B cell (primary cell): ENCODE measurements around the gene FCN2. TPM values are rescaled to one million over a fixed set of nuclear protein-coding genes. Genes with fewer than 3 reads are reported as not detected.

Experiments
- ATAC-seq: fragments of 200-7000 bp; cut with Tn5 transposase; one replicate; pipeline ENCODE4 v1.10.0; 2021; ENCODE audit warnings: low read depth, mild to moderate bottlenecking, moderate number of reproducible peaks, moderate library complexity
- CTCF ChIA-PET: fragments of 350-600 bp; sonication (Branson Sonifier 250); formaldehyde crosslinking; loops from one replicate; lab custom pipeline; 2021; ENCODE audit warnings: antibody characterized with exemption, inconsistent platforms; lab: Charles Lee
- POLR2A ChIA-PET: fragments of 350-600 bp; sonication (Branson Sonifier 250); formaldehyde crosslinking; loops from one replicate; lab custom pipeline; 2021; ENCODE audit warnings: antibody characterized with exemption; lab: Charles Lee
- DNase-seq: peaks from one replicate; pipeline ENCODE4 v3.0.0; 2013
- H2AFZ ChIP-seq: 2 replicates; pipeline ENCODE4 v1.6.1; 2012; ENCODE audit warnings: mild to moderate bottlenecking, low read depth, low read length; ENCODE audit not compliant: insufficient read depth, poor library complexity, severe bottlenecking
- H3K27ac ChIP-seq, 2 donors: 1 replicate in 1 of 2; 2 replicates in 1 of 2; pipeline ENCODE4 v1.5.1; 2012 to 2013; ENCODE audit warnings: low read length in 2 of 2, mild to moderate bottlenecking in 2 of 2, moderate library complexity in 1 of 2
- H3K27me3 ChIP-seq, 4 experiments: fragments of 200-600 bp in 1 of 4; sonication (generic) in 1 of 4; replicated peaks in 1 of 4; 1 replicate in 2 of 4; 2 replicates in 2 of 4; pipeline versions ENCODE4 v1.6.1 to v1.7.0; 2013 to 2016; ENCODE audit warnings: low read length in 3 of 4, mild to moderate bottlenecking in 2 of 4, mixed read lengths in 1 of 4, moderate library complexity in 1 of 4; ENCODE audit not compliant: insufficient read depth in 4 of 4, control insufficient read depth in 3 of 4; ENCODE audit errors: control extremely low read depth in 1 of 4
- H3K36me3 ChIP-seq, 2 experiments: replicated peaks in 1 of 2; 1 replicate in 1 of 2; 2 replicates in 1 of 2; pipeline versions ENCODE4 v1.6.1 to v1.7.1; 2013; ENCODE audit warnings: low read length in 1 of 2; ENCODE audit not compliant: insufficient read depth in 2 of 2, control insufficient read depth in 1 of 2; ENCODE audit errors: control extremely low read depth in 1 of 2, extremely low read depth in 1 of 2
- H3K4me1 ChIP-seq, 2 donors: fragments of 200-600 bp in 1 of 2; sonication (generic) in 1 of 2; 1 replicate in 1 of 2; 2 replicates in 1 of 2; pipeline versions ENCODE4 v1.5.1 to v1.6.1; 2013 to 2017; ENCODE audit warnings: low read length in 2 of 2; ENCODE audit not compliant: control insufficient read depth in 2 of 2, insufficient read depth in 2 of 2
- H3K4me2 ChIP-seq: replicated peaks from 2 replicates; pipeline ENCODE3; 2012; ENCODE audit warnings: mild to moderate bottlenecking, low read depth, low read length; ENCODE audit not compliant: poor library complexity, severe bottlenecking
- H3K4me3 ChIP-seq, 5 experiments: fragments of 200-600 bp in 1 of 5; sonication (generic) in 1 of 5; 1 replicate in 3 of 5; 2 replicates in 2 of 5; pipeline versions ENCODE4 v1.5.1 to v1.7.0; 2011 to 2016; ENCODE audit warnings: low read length in 4 of 5, mild to moderate bottlenecking in 4 of 5, low read depth in 2 of 5, control low read depth in 1 of 5, moderate library complexity in 1 of 5; ENCODE audit not compliant: insufficient read depth in 1 of 5; ENCODE audit errors: control extremely low read depth in 1 of 5, extremely low read depth in 1 of 5
- H3K79me2 ChIP-seq: fragments of 200-600 bp; sonication (generic); one replicate; pipeline ENCODE4 v1.6.0; 2016; ENCODE audit warnings: low read length; ENCODE audit not compliant: control insufficient read depth, insufficient read depth
- H3K9ac ChIP-seq: fragments of 200-600 bp; sonication (generic); 2 replicates; pipeline ENCODE4 v1.6.1; 2017; ENCODE audit warnings: mild to moderate bottlenecking, low read length, moderate library complexity
- H3K9me3 ChIP-seq, 3 donors: one replicate each; pipeline versions ENCODE4 v1.6.1 to v1.7.1; 2013; ENCODE audit warnings: low read length in 2 of 3; ENCODE audit not compliant: control insufficient read depth in 2 of 3, insufficient read depth in 1 of 3; ENCODE audit errors: control extremely low read depth in 1 of 3
- H4K20me1 ChIP-seq: 2 replicates; pipeline ENCODE4 v1.6.0; 2012; ENCODE audit warnings: mild to moderate bottlenecking, low read length; ENCODE audit not compliant: insufficient read depth, control insufficient read depth, poor library complexity, severe bottlenecking
- H3K27ac Mint-ChIP-seq: one replicate; pipeline ENCODE4 v1.8.0; 2021; ENCODE audit warnings: mixed read lengths
- H3K27me3 Mint-ChIP-seq: one replicate; pipeline ENCODE4 v1.8.0; 2021; ENCODE audit warnings: mixed read lengths
- H3K4me1 Mint-ChIP-seq: one replicate; pipeline ENCODE4 v1.8.0; 2021; ENCODE audit warnings: mixed read lengths
- H3K4me3 Mint-ChIP-seq: one replicate; pipeline ENCODE4 v1.8.0; 2021; ENCODE audit warnings: mixed read lengths
- H3K9me3 Mint-ChIP-seq: one replicate; pipeline ENCODE4 v1.8.0; 2022; ENCODE audit warnings: mixed read lengths; ENCODE audit not compliant: insufficient read depth
- EZH2 ChIP-seq: IDR thresholded peaks from 2 replicates; pipeline ENCODE4 v1.6.1; 2012; ENCODE audit warnings: borderline replicate concordance, low read depth, mild to moderate bottlenecking, moderate library complexity, low read length; ENCODE audit not compliant: insufficient read depth, poor library complexity, severe bottlenecking
- WGBS: methylation state at CpG from one replicate; pipeline ENCODE4 v1.1.5; 2013; ENCODE audit warnings: missing lambda C conversion rate; ENCODE audit not compliant: insufficient coverage; 5-methylcytosine and 5-hydroxymethylcytosine counted together
- intact Hi-C: fragments of 100-400 bp; cut with micrococcal nuclease; formaldehyde crosslinking; loops from one replicate; pipeline ENCODE4 v1.10.0; 2022
- polyA plus RNA-seq: library from polyadenylated mRNA; depleted of rRNA; stranded (reverse); fragments of >200 nt; gene quantifications from 2 replicates; pipeline ENCODE4 v1.2.3, GENCODE V29; 2012
- total RNA-seq, 2 donors: library from RNA; stranded (reverse); fragments of 120-200 nt in 1 of 2; gene quantifications; 1 replicate in 1 of 2; 2 replicates in 1 of 2; pipeline versions ENCODE4 v1.2.3 to v1.2.4, GENCODE V29; 2013 to 2022
- TF ChIP-seq, protein P1 (sequence below): fragments of 200-600 bp; IDR thresholded peaks from one replicate; pipeline ENCODE4 v1.8.0; 2022; ENCODE audit warnings: antibody characterized with exemption, mild to moderate bottlenecking

Gene FCN2
- total and polyA plus RNA-seq, 2 donors (not counting 1 experiment from before 2014, with no cell fraction given) = not detected

GRCh38 chr9:134846187-134846586, 34.4 kb upstream of the FCN2 start:
- DNase-seq (no peak), ATAC-seq (no peak)
- Histone ChIP-seq H3K36me3 (no peaks in the 10 kb centered on the region), H3K79me2 (no peaks in the 10 kb centered on the region), H3K27ac (no peak overlapping the region), H3K4me2 (no peak overlapping the region), H4K20me1 (no peaks in the 10 kb centered on the region), H3K4me1 (no peaks in the 10 kb centered on the region), H3K27me3 (no peaks in the 10 kb centered on the region), H3K4me3 (no peak overlapping the region), H3K9ac (no peak overlapping the region), H2AFZ (no peak overlapping the region), H3K9me3 (peaks cover 0 to 24% (median 0%) of the 10 kb centered on the region in 3 donors)
- ChIA-PET CTCF (no interaction called here), POLR2A (no interaction called here)
- Mint-ChIP-seq H3K27me3 (no peaks in the 10 kb centered on the region), H3K4me3 (no peak overlapping the region), H3K9me3 (no peaks in the 10 kb centered on the region), H3K27ac (no peak overlapping the region), H3K4me1 (no peaks in the 10 kb centered on the region)
- 97% methylated on average over 16 of the region's 16 CpGs for WGBS
- TF ChIP-seq, protein P1, sequence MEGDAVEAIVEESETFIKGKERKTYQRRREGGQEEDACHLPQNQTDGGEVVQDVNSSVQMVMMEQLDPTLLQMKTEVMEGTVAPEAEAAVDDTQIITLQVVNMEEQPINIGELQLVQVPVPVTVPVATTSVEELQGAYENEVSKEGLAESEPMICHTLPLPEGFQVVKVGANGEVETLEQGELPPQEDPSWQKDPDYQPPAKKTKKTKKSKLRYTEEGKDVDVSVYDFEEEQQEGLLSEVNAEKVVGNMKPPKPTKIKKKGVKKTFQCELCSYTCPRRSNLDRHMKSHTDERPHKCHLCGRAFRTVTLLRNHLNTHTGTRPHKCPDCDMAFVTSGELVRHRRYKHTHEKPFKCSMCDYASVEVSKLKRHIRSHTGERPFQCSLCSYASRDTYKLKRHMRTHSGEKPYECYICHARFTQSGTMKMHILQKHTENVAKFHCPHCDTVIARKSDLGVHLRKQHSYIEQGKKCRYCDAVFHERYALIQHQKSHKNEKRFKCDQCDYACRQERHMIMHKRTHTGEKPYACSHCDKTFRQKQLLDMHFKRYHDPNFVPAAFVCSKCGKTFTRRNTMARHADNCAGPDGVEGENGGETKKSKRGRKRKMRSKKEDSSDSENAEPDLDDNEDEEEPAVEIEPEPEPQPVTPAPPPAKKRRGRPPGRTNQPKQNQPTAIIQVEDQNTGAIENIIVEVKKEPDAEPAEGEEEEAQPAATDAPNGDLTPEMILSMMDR = no peak
- no peak for TF ChIP-seq EZH2
- intact Hi-C loops = no loop called here

- TF ChIP-seq, protein P1 = no peak
- no peak for TF ChIP-seq EZH2
- ATAC-seq = no peak
- no peak overlapping the region for H2AFZ ChIP-seq
- H3K9me3 Mint-ChIP-seq = no peaks in the 10 kb centered on the region
- H3K9ac ChIP-seq = no peak overlapping the region
- no peaks in the 10 kb centered on the region for H3K36me3 ChIP-seq
- H3K9me3 ChIP-seq = peaks cover 0 to 25% (median 0%) of the 10 kb centered on the region in 3 donors
- no peaks in the 10 kb centered on the region for H3K27me3 ChIP-seq
- no peaks in the 10 kb centered on the region for H3K4me1 Mint-ChIP-seq
- WGBS = 85% methylated on average over 1 of the region's 1 CpG
- POLR2A ChIA-PET = no interaction called here
- no peak overlapping the region for H3K27ac ChIP-seq
- H3K4me2 ChIP-seq = no peak overlapping the region
- no peaks in the 10 kb centered on the region for H3K79me2 ChIP-seq
- H4K20me1 ChIP-seq = no peaks in the 10 kb centered on the region
- H3K27ac Mint-ChIP-seq = no peak overlapping the region
- H3K27me3 Mint-ChIP-seq = no peaks in the 10 kb centered on the region
- intact Hi-C loops = no loop called here
- DNase-seq = no peak
- no peak overlapping the region for H3K4me3 ChIP-seq
- no peak overlapping the region for H3K4me3 Mint-ChIP-seq
- no peaks in the 10 kb centered on the region for H3K4me1 ChIP-seq
- CTCF ChIA-PET = no interaction called here
Measured at GRCh38 chr9:134846699-134847098, 33.9 kb upstream of the FCN2 start.
